K562 (cell line): ENCODE results near the gene FGF10. TPM values are rescaled to one million over a fixed set of nuclear protein-coding genes. Genes with fewer than 3 reads are reported as not detected.
A peak's percentile ranks its signal among the peaks of the same experiment; 100 is the strongest.

Experiments
- ATAC-seq: fragments of 200-7000 bp; cut with Tn5 transposase; 3 replicates; pipeline ENCODE4 v1.9.1; 2020; ENCODE audit warnings: moderate library complexity
- BruUV-seq: library from RNA; stranded (reverse); fragments of 400-500 nt; replicated peaks from 2 replicates; lab custom pipeline; 2021; lab: Mats Ljungman, UMichigan
- CTCF ChIA-PET: fragments of 300-600 bp; formaldehyde crosslinking; extraction: SDS; loops from one replicate; lab custom pipeline; 2021; ENCODE audit warnings: low intra/inter-chr PET ratio; lab: Yijun Ruan, JAX
- POLR2A ChIA-PET: fragments of 300-600, 350-650 bp; sonication (Branson Sonifier 250); formaldehyde crosslinking; extraction: SDS; loops from one replicate; lab custom pipeline; 2021; ENCODE audit warnings: antibody characterized with exemption, inconsistent platforms; lab: Yijun Ruan, JAX
- DNase-seq, 4 experiments: peaks; one replicate each; pipeline versions ENCODE4 v3.0.0 to v3.0.0-alpha.2; 2011 to 2018; ENCODE audit warnings: low spot score in 3 of 4, mixed read lengths in 3 of 4; ENCODE audit errors: extremely low read depth in 1 of 4
- FAIRE-seq: peaks from 2 replicates; lab custom pipeline; 2011; peaks lifted over from hg19 to GRCh38; lab: Jason Lieb, UNC
- H2AFZ ChIP-seq: 2 replicates; pipeline ENCODE4 v1.6.0; 2011; ENCODE audit warnings: low read depth, low read length, control low read depth, inconsistent platforms
- H3K27ac ChIP-seq: fragments of 200-600 bp; 3 replicates; pipeline ENCODE4 v1.8.0; 2011; ENCODE audit warnings: low read depth, mild to moderate bottlenecking, control low read depth, inconsistent platforms, low read length, moderate library complexity, mixed read lengths; ENCODE audit errors: extremely low read depth
- H3K27me3 ChIP-seq, 2 experiments: fragments of 300-600 bp in 1 of 2; 2 replicates in 1 of 2; 3 replicates in 1 of 2; pipeline versions ENCODE4 v1.6.0 to v1.8.0; 2011; ENCODE audit warnings: inconsistent platforms in 2 of 2, low read length in 2 of 2, mild to moderate bottlenecking in 1 of 2, mixed read lengths in 1 of 2, moderate library complexity in 1 of 2; ENCODE audit not compliant: control insufficient read depth in 2 of 2, insufficient read depth in 2 of 2
- H3K36me3 ChIP-seq: fragments of 300-600 bp; 3 replicates; pipeline ENCODE4 v1.8.0; 2011; ENCODE audit warnings: mild to moderate bottlenecking, low read length, inconsistent platforms; ENCODE audit not compliant: control insufficient read depth, insufficient read depth
- H3K4me1 ChIP-seq, 2 experiments: fragments of 200-600 bp in 1 of 2; replicated peaks in 1 of 2; 2 replicates in 1 of 2; 3 replicates in 1 of 2; pipeline versions ENCODE4 v1.5.1 to v1.8.0; 2011; ENCODE audit warnings: inconsistent platforms in 2 of 2, low read length in 2 of 2, mild to moderate bottlenecking in 1 of 2, mixed read lengths in 1 of 2, moderate library complexity in 1 of 2; ENCODE audit not compliant: control insufficient read depth in 2 of 2, insufficient read depth in 2 of 2
- H3K4me2 ChIP-seq: 2 replicates; pipeline ENCODE4 v1.6.1; 2011; ENCODE audit warnings: low read length, control low read depth, inconsistent platforms, mixed read lengths; ENCODE audit not compliant: insufficient read depth
- H3K4me3 ChIP-seq: fragments of 200-600 bp; sonication (generic), shearing (Covaris generic); 2 replicates; pipeline ENCODE4 v1.5.1; 2016; ENCODE audit warnings: control low read depth, inconsistent platforms
- H3K79me2 ChIP-seq: fragments of 200-600 bp; 3 replicates; pipeline ENCODE4 v1.8.0; 2011; ENCODE audit warnings: low read length, inconsistent platforms; ENCODE audit not compliant: control insufficient read depth, insufficient read depth
- H3K9ac ChIP-seq, 2 experiments: 2 replicates each; pipeline versions ENCODE4 v1.6.0 to v1.6.1; 2011; ENCODE audit warnings: low read depth in 2 of 2, low read length in 2 of 2, control low read depth in 1 of 2, inconsistent platforms in 1 of 2, mild to moderate bottlenecking in 1 of 2, mixed read lengths in 1 of 2; ENCODE audit not compliant: insufficient read depth in 1 of 2
- H3K9me1 ChIP-seq: one replicate; pipeline ENCODE4 v1.6.0; 2011; ENCODE audit warnings: inconsistent platforms, mild to moderate bottlenecking, low read length, moderate library complexity; ENCODE audit not compliant: control insufficient read depth, insufficient read depth
- H3K9me3 ChIP-seq: replicated peaks from 2 replicates; pipeline ENCODE4 v1.5.1; 2011; ENCODE audit warnings: low read depth, low read length, inconsistent platforms; ENCODE audit not compliant: control insufficient read depth, insufficient read depth
- H4K20me1 ChIP-seq: replicated peaks from 2 replicates; pipeline ENCODE4 v1.6.1; 2011; ENCODE audit warnings: low read length, inconsistent platforms, mixed read lengths; ENCODE audit not compliant: control insufficient read depth, insufficient read depth
- CBX2 ChIP-seq: fragments of 200-600 bp; sonication (generic); IDR thresholded peaks from one replicate; pipeline ENCODE4 v1.6.1; 2012; ENCODE audit warnings: mild to moderate bottlenecking, low read length, inconsistent platforms; ENCODE audit not compliant: insufficient read depth, poor library complexity, severe bottlenecking
- CREB3L1 ChIP-seq: fragments of 450-650 bp; IDR thresholded peaks from 2 replicates; pipeline ENCODE4 v1.6.1; 2014; ENCODE audit warnings: low read depth, mild to moderate bottlenecking, moderate library complexity, borderline replicate concordance
- FOXP1 ChIP-seq: sonication (generic); formaldehyde crosslinking; IDR thresholded peaks from 2 replicates; pipeline ENCODE4 v1.8.0; 2022; ENCODE audit warnings: mild to moderate bottlenecking, missing genetic modification reagents
- MAFG ChIP-seq: fragments of 450-650 bp; conservative IDR thresholded peaks from 2 replicates; pipeline ENCODE4 v1.6.1; 2016; ENCODE audit warnings: missing genetic modification characterization, missing compliant biosample characterization
- ZBTB1 ChIP-seq: sonication (generic); formaldehyde crosslinking; IDR thresholded peaks from 2 replicates; pipeline ENCODE4 v1.8.1; 2023; ENCODE audit warnings: missing genetic modification reagents, low read depth, mild to moderate bottlenecking, borderline replicate concordance
- ZNF324 ChIP-seq: fragments of 250-450 bp; sonication (Bioruptor Pico); IDR thresholded peaks from 2 replicates; pipeline ENCODE4 v1.4.0; 2020; ENCODE audit warnings: mild to moderate bottlenecking
- WGBS: fragments of 100-300 bp; shearing (Covaris generic); methylation state at CpG from one replicate; pipeline ENCODE4 v1.1.6; 2016; ENCODE audit warnings: low coverage, mixed read lengths; ENCODE audit not compliant: insufficient coverage; ENCODE audit errors: missing lambda C conversion rate; 5-methylcytosine and 5-hydroxymethylcytosine counted together
- in situ Hi-C: fragments of 300-500 bp; cut with MboI; formaldehyde crosslinking; loops from 4 replicates; pipeline ENCODE4 v1.15.0; 2018; ENCODE audit warnings: inconsistent platforms, mixed read lengths
- intact Hi-C: fragments of 100-400 bp; cut with micrococcal nuclease; formaldehyde crosslinking; loops from 2 replicates; pipeline ENCODE4 v1.14.2; 2022
- polyA plus RNA-seq, 8 experiments: library from polyadenylated mRNA; depleted of rRNA in 4 of 8; stranded (reverse) in 5 of 8; unstranded in 3 of 8; fragments of >200 nt; fragmentation: Nextera tagmentation in 2 of 8; fragmentation: Illumina TruSeq in 1 of 8; extraction: Ambion mirVana in 2 of 8; extraction: Trizol in 1 of 8; gene quantifications; 2 replicates each; pipeline versions ENCODE4 v1.2.1 to v1.2.3, GENCODE V29; 2011 to 2014; ENCODE audit warnings: inconsistent platforms in 1 of 8, missing spikeins in 1 of 8
- total RNA-seq, 7 experiments: library from RNA; depleted of rRNA in 6 of 7; stranded (reverse); fragments of >200 nt in 6 of 7; fragmentation: Illumina TruSeq in 2 of 7; extraction: Trizol in 2 of 7; gene quantifications; 2 replicates each; pipeline versions ENCODE4 v1.2.1 to v1.2.3, GENCODE V29; 2011 to 2021; ENCODE audit warnings: low replicate concordance in 1 of 7

Gene FGF10
- total and polyA plus RNA-seq, 9 of the 15 experiments (the other 6 are each of a cell fraction or from before 2014, with no cell fraction given) = not detected

DNA sequence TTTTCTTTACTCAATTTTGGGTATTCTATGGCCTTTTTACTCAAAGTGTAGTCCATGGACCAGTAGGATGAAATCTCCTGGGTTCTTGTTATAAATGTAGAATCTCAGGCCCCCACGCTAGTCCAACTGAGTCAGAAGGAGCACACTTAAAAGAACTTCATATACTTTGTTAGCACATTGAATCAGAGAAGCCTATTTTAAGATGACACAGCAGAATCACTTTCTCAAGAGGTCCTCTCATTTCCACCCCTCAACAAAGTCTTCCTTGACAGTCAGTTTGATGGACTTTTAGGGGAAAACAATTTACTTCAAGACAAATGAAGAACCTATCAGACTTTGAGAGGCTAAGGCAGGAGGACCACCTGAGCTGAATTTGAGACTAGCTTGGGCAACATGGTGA, 37.7 kb upstream of the FGF10 start:
- Histone ChIP-seq H3K27ac (no peak overlapping the region), H4K20me1 (no peaks in the 10 kb centered on the region), H3K4me3 (no peak overlapping the region), H3K36me3 (no peaks in the 10 kb centered on the region), H3K27me3 (no peaks in the 10 kb centered on the region), H3K79me2 (no peaks in the 10 kb centered on the region), H3K9ac (no peak overlapping the region), H3K9me3 (no peaks in the 10 kb centered on the region; the same call in 1 of the 2 replicates), H3K4me2 (no peak overlapping the region), H3K4me1 (no peaks in the 10 kb centered on the region), H2AFZ (no peak overlapping the region), H3K9me1 (no peaks in the 10 kb centered on the region)
- TF ChIP-seq ZNF324 (CRISPR knock-in tag) (no peak), ZBTB1 (CRISPR knock-in tag) (no peak), MAFG (0 out of 2 replicates have a peak, but pooled peaks have one; percentile 11)
- intact Hi-C loops (no loop called here), in situ Hi-C loops (no loop called here)
- ChIA-PET CTCF (no interaction called here), POLR2A (no interaction called here)
- DNase-seq (no peak), ATAC-seq (no peak), FAIRE-seq (no peak)
- BruUV-seq = no TSS peak
- WGBS = 0% methylated on average over 1 of the region's 1 CpG

DNA sequence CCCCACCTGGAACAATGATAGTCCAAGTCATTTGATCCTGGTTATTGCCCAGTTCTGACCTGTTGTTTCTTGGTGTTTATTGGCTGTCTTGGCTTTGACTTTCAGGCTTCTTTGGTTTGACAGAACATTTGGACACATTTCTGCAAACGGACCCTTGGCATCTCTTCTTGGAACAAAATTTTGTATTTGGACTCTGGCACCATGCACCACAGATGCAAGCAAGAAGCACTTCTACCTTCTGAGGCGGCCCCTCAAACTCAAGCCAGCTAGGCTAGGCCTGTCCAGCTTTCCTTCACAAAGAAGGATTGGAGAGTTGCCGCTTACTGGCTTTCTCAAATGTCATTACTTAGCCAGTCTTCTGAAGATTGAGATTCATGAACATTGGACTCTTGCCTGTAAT, 23.1 kb upstream of the FGF10 start:
- Histone ChIP-seq H3K4me1 (no peaks in the 10 kb centered on the region), H3K79me2 (no peaks in the 10 kb centered on the region), H4K20me1 (no peaks in the 10 kb centered on the region), H3K9me1 (no peaks in the 10 kb centered on the region), H3K4me2 (no peak overlapping the region), H3K4me3 (no peak overlapping the region), H3K36me3 (no peaks in the 10 kb centered on the region), H2AFZ (no peak overlapping the region), H3K27me3 (no peaks in the 10 kb centered on the region), H3K9ac (no peak overlapping the region), H3K9me3 (peaks cover 2% of the 10 kb centered on the region; the same call in 1 of the 2 replicates), H3K27ac (no peak overlapping the region)
- BruUV-seq = no TSS peak
- CTCF ChIA-PET = no interaction called here
- DNase-seq (no peak), ATAC-seq (no peak), FAIRE-seq (no peak)
- in situ Hi-C loops = no loop called here
- POLR2A ChIA-PET = no interaction called here
- intact Hi-C loops = no loop called here
- whole genome bisulfite sequencing = 0% methylated on average over 3 of the region's 3 CpGs
- TF ChIP-seq CBX2 = no peak
- TF ChIP-seq CREB3L1 = no peak
- TF ChIP-seq FOXP1 = no peak
